ENCODE data around the gene BGN.
A peak's percentile ranks its signal among the peaks of the same experiment; 100 is the strongest.

- peak in 5 of 7 experiments; percentile 42 to 78 (median 63) for TF ChIP-seq CTCF (IDR thresholded peaks at IDR 0.05)
- TF ChIP-seq POLR2A (IDR thresholded peaks at IDR 0.05) = no peak
Observed at GRCh38 chrX:153470411-153471363, 24.1 kb upstream of the BGN start, which contains the start of gene HAUS7.

All from stomach (tissue), 4 donors.